ENCODE measurements around the gene KCNH4. TPM values are rescaled to one million over a fixed set of nuclear protein-coding genes. Genes with fewer than 3 reads are reported as not detected.

KCNH4 gene
- not detected in 2 replicates for total RNA-seq
- long read RNA-seq, result 0 reads

GRCh38 chr17:42180922-42181850, at the start of gene KCNH4:
TSS of gene KCNH4 (minus strand) at chr17:42181142. CDS start at chr17:42180945, 197 bp downstream.
- Mint-ChIP-seq H3K27me3 (ENCODE audit: unreplicated experiment) (peaks cover 44% of the 10 kb centered on the region), H3K4me1 (ENCODE audit: unreplicated experiment) (peaks cover 23% of the 10 kb centered on the region), H3K4me3 (ENCODE audit: unreplicated experiment) (no peak within 1 kb of the TSS), H3K36me3 (ENCODE audit: unreplicated experiment) (no peaks in the 10 kb centered on the region), H3K9me3 (ENCODE audit: unreplicated experiment) (no peaks in the 10 kb centered on the region), H3K27ac (ENCODE audit: unreplicated experiment) (no peak within 1 kb of the TSS)
- peak; percentile 40 for TF ChIP-seq CTCF (IDR thresholded peaks at IDR 0.05)
- DNase-seq (ENCODE audit: extremely low spot score, unreplicated experiment), result no peak

GRCh38 chr17:42230225-42230624, 49.3 kb upstream of the KCNH4 start:
- Mint-ChIP-seq H3K9me3 (ENCODE audit: unreplicated experiment) (no peaks in the 10 kb centered on the region), H3K4me1 (ENCODE audit: unreplicated experiment) (peaks cover 8% of the 10 kb centered on the region), H3K36me3 (ENCODE audit: unreplicated experiment) (peaks cover 4% of the 10 kb centered on the region), H3K27ac (ENCODE audit: unreplicated experiment) (no peak overlapping the region), H3K27me3 (ENCODE audit: unreplicated experiment) (no peaks in the 10 kb centered on the region), H3K4me3 (ENCODE audit: unreplicated experiment) (no peak overlapping the region)
- TF ChIP-seq CTCF (IDR thresholded peaks at IDR 0.05), result no peak
- DNase-seq (ENCODE audit: extremely low spot score, unreplicated experiment), result no peak

- Mint-ChIP-seq H3K36me3 (ENCODE audit: unreplicated experiment) (peaks cover 18% of the 10 kb centered on the region), H3K27ac (ENCODE audit: unreplicated experiment) (peak overlapping the region; percentile 5), H3K4me1 (ENCODE audit: unreplicated experiment) (peaks cover 8% of the 10 kb centered on the region), H3K9me3 (ENCODE audit: unreplicated experiment) (no peaks in the 10 kb centered on the region), H3K4me3 (ENCODE audit: unreplicated experiment) (no peak overlapping the region), H3K27me3 (ENCODE audit: unreplicated experiment) (no peaks in the 10 kb centered on the region)
- no peak for TF ChIP-seq CTCF (IDR thresholded peaks at IDR 0.05)
- no peak for DNase-seq (ENCODE audit: extremely low spot score, unreplicated experiment)
Measured at GRCh38 chr17:42227849-42228700, 47.1 kb upstream of the KCNH4 start.

- no peak for TF ChIP-seq CTCF (IDR thresholded peaks at IDR 0.05)
- Mint-ChIP-seq H3K27me3 (ENCODE audit: unreplicated experiment) (no peaks in the 10 kb centered on the region), H3K4me1 (ENCODE audit: unreplicated experiment) (peaks cover 8% of the 10 kb centered on the region), H3K36me3 (ENCODE audit: unreplicated experiment) (peaks cover 26% of the 10 kb centered on the region), H3K4me3 (ENCODE audit: unreplicated experiment) (no peak overlapping the region), H3K27ac (ENCODE audit: unreplicated experiment) (no peak overlapping the region), H3K9me3 (ENCODE audit: unreplicated experiment) (no peaks in the 10 kb centered on the region)
- DNase-seq (ENCODE audit: extremely low spot score, unreplicated experiment), result no peak
Measured at GRCh38 chr17:42225646-42226045, 44.7 kb upstream of the KCNH4 start.

- H3K4me1 Mint-ChIP-seq (ENCODE audit: unreplicated experiment), result peaks cover 8% of the 10 kb centered on the region
- TF ChIP-seq CTCF (IDR thresholded peaks at IDR 0.05), result no peak
- H3K27me3 Mint-ChIP-seq (ENCODE audit: unreplicated experiment), result no peaks in the 10 kb centered on the region
- no peak overlapping the region for H3K4me3 Mint-ChIP-seq (ENCODE audit: unreplicated experiment)
- peaks cover 31% of the 10 kb centered on the region for H3K36me3 Mint-ChIP-seq (ENCODE audit: unreplicated experiment)
- H3K9me3 Mint-ChIP-seq (ENCODE audit: unreplicated experiment), result no peaks in the 10 kb centered on the region
- no peak overlapping the region for H3K27ac Mint-ChIP-seq (ENCODE audit: unreplicated experiment)
- no peak for DNase-seq (ENCODE audit: extremely low spot score, unreplicated experiment)
Measured at GRCh38 chr17:42224651-42225050, 43.7 kb upstream of the KCNH4 start.
